TTC549 (cell line): ENCODE data around the gene CYTH4.
"Not testable (repeated sequence)": the region's sequence is repeated elsewhere in the genome, so short reads cannot be mapped to it uniquely, and the experiment has no call there.

Source experiments
- FAIRE-seq: peaks from 2 replicates; lab custom pipeline; 2012; peaks lifted over from hg19 to GRCh38; lab: Jason Lieb, UNC

Gene CYTH4

GRCh38 chr22:37282385-37282677, at the start of gene CYTH4:
CYTH4 (plus strand) TSS chr22:37282508; CDS start chr22:37282570, 62 bp downstream.
- no peak for FAIRE-seq

GRCh38 chr22:37233371-37233750, 48.9 kb upstream of the CYTH4 start:
- not testable (repeated sequence) for FAIRE-seq

GRCh38 chr22:37233751-37234631, 48.3 kb upstream of the CYTH4 start:
- no peak for FAIRE-seq

- no peak for FAIRE-seq
These were observed 47.3 kb upstream of the CYTH4 start for GRCh38 chr22:37234736-37235711.

- FAIRE-seq, result no peak
These were observed 46.3 kb upstream of the CYTH4 start for GRCh38 chr22:37235897-37236607.

GRCh38 chr22:37237371-37238268, 44.7 kb upstream of the CYTH4 start:
- FAIRE-seq, result no peak

GRCh38 chr22:37239336-37240239, 42.7 kb upstream of the CYTH4 start:
- FAIRE-seq, result no peak

GRCh38 chr22:37240240-37240940, 41.9 kb upstream of the CYTH4 start:
- no peak for FAIRE-seq

GRCh38 chr22:37240941-37241320, 41.4 kb upstream of the CYTH4 start:
- no peak for FAIRE-seq

GRCh38 chr22:37241351-37242142, 40.8 kb upstream of the CYTH4 start:
- FAIRE-seq, result no peak

- no peak for FAIRE-seq
These were observed 39.9 kb upstream of the CYTH4 start for GRCh38 chr22:37242395-37242918.

- FAIRE-seq, result no peak
These were observed 38.8 kb upstream of the CYTH4 start for GRCh38 chr22:37243402-37244113.

- FAIRE-seq, result no peak
These were observed 38.0 kb upstream of the CYTH4 start, which contains the start of gene RAC2 for GRCh38 chr22:37244114-37244921. RAC2 (minus strand) TSS chr22:37244269; CDS start chr22:37244148, 121 bp downstream.

GRCh38 chr22:37244922-37245722, 37.2 kb upstream of the CYTH4 start:
- FAIRE-seq, result no peak

- FAIRE-seq, result no peak
These were observed 36.6 kb upstream of the CYTH4 start for GRCh38 chr22:37245740-37246139.

- FAIRE-seq, result no peak
These were observed 34.1 kb upstream of the CYTH4 start for GRCh38 chr22:37248251-37248650.
